ENCODE measurements around the gene YPEL1. TPM values are rescaled to one million over a fixed set of nuclear protein-coding genes. Genes with fewer than 3 reads are reported as not detected.
"Not testable (repeated sequence)": the region's sequence is repeated elsewhere in the genome, so short reads cannot be mapped to it uniquely, and the experiment has no call there.

YPEL1 gene
- total RNA-seq, 2 donors from 2014 or later: 1.6 to 4.4 TPM

GRCh38 chr22:21694394-21694793 is 41.2 kb downstream of the YPEL1 start:
- H3K9me3 ChIP-seq: no peaks in the 10 kb centered on the region
- no peaks in the 10 kb centered on the region for H3K27me3 ChIP-seq
- TF ChIP-seq POLR2A (IDR thresholded peaks at IDR 0.05): no peak
- TF ChIP-seq, protein P1, sequence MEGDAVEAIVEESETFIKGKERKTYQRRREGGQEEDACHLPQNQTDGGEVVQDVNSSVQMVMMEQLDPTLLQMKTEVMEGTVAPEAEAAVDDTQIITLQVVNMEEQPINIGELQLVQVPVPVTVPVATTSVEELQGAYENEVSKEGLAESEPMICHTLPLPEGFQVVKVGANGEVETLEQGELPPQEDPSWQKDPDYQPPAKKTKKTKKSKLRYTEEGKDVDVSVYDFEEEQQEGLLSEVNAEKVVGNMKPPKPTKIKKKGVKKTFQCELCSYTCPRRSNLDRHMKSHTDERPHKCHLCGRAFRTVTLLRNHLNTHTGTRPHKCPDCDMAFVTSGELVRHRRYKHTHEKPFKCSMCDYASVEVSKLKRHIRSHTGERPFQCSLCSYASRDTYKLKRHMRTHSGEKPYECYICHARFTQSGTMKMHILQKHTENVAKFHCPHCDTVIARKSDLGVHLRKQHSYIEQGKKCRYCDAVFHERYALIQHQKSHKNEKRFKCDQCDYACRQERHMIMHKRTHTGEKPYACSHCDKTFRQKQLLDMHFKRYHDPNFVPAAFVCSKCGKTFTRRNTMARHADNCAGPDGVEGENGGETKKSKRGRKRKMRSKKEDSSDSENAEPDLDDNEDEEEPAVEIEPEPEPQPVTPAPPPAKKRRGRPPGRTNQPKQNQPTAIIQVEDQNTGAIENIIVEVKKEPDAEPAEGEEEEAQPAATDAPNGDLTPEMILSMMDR (IDR thresholded peaks at IDR 0.05): no peak
- intact Hi-C loops (cut with DNase I): no loop called here
- peaks cover 3 to 26% of the 10 kb centered on the region in 2 donors for H3K36me3 ChIP-seq (replicated peaks in 1 of 2; ENCODE audit: insufficient read depth in 1 of 2, low read depth in 2 of 2)
- no peak overlapping the region for H3K4me3 ChIP-seq
- DNase-seq: no peak
- peaks cover 15% of the 10 kb centered on the region for H3K4me1 ChIP-seq
- ATAC-seq: no peak
- no peak overlapping the region for H3K27ac ChIP-seq
- WGBS, 2 donors: 78 to 89% methylated on average over 5 to 14 of the region's 14 CpGs

GRCh38 chr22:21693999-21694341 is 41.6 kb downstream of the YPEL1 start:
- H3K9me3 ChIP-seq: no peaks in the 10 kb centered on the region
- peaks cover 13% of the 10 kb centered on the region for H3K4me1 ChIP-seq
- no peak overlapping the region for H3K4me3 ChIP-seq
- peaks cover 3 to 26% of the 10 kb centered on the region in 2 donors for H3K36me3 ChIP-seq (replicated peaks in 1 of 2; ENCODE audit: insufficient read depth in 1 of 2, low read depth in 2 of 2)
- intact Hi-C loops (cut with DNase I): no loop called here
- TF ChIP-seq POLR2A (IDR thresholded peaks at IDR 0.05): no peak
- TF ChIP-seq, protein P1 (IDR thresholded peaks at IDR 0.05): no peak
- WGBS, 2 donors: 91 to 100% methylated on average over 10 to 13 of the region's 13 CpGs
- DNase-seq (no peak), ATAC-seq (no peak)
- no peak overlapping the region for H3K27ac ChIP-seq
- no peaks in the 10 kb centered on the region for H3K27me3 ChIP-seq

- TF ChIP-seq POLR2A (IDR thresholded peaks at IDR 0.05): no peak
- TF ChIP-seq, protein P1 (IDR thresholded peaks at IDR 0.05): no peak
- H3K27me3 ChIP-seq: no peaks in the 10 kb centered on the region
- DNase-seq: no peak
- no peak overlapping the region for H3K4me3 ChIP-seq
- intact Hi-C loops (cut with DNase I): no loop called here
- 87 to 91% methylated on average over 9 to 11 of the region's 14 CpGs for WGBS, 2 donors
- H3K27ac ChIP-seq: no peak overlapping the region
- peaks cover 14% of the 10 kb centered on the region for H3K4me1 ChIP-seq
- H3K36me3 ChIP-seq (replicated peaks in 1 of 2; ENCODE audit: insufficient read depth in 1 of 2, low read depth in 2 of 2): peaks cover 3 to 28% of the 10 kb centered on the region in 2 donors
- no peak for ATAC-seq
- no peaks in the 10 kb centered on the region for H3K9me3 ChIP-seq
Measured at GRCh38 chr22:21693333-21693998, 42.1 kb downstream of the YPEL1 start.

DNA sequence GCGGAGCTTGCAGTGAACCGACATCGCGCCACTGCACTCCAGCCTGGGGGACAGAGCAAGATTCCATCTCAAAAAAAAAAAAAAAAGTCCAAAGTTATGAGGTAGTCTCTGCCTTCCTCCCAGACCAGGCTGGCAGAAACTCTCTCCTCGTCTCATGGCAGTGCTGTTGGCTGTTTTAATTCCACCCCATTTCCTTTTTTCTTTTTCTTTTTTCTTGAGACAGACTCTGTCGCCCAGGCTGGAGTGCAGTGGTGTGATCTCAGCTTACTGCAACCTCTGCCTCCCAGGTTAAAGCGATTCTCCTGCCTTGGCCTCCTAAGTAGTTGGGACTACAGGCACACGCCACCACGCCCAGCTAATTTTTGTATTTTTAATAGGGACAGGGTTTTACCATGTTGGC is 42.7 kb downstream of the YPEL1 start:
- H3K27ac ChIP-seq; DNase-seq; H3K27me3 ChIP-seq; H3K4me3 ChIP-seq; intact Hi-C loops (cut with DNase I); H3K9me3 ChIP-seq; ATAC-seq: not testable (repeated sequence)
- peaks cover 20% of the 10 kb centered on the region for H3K4me1 ChIP-seq
- 91 to 92% methylated on average over 6 to 9 of the region's 9 CpGs for WGBS, 2 donors
- H3K36me3 ChIP-seq (replicated peaks in 1 of 2; ENCODE audit: insufficient read depth in 1 of 2, low read depth in 2 of 2): peaks cover 3 to 28% of the 10 kb centered on the region in 2 donors

DNA sequence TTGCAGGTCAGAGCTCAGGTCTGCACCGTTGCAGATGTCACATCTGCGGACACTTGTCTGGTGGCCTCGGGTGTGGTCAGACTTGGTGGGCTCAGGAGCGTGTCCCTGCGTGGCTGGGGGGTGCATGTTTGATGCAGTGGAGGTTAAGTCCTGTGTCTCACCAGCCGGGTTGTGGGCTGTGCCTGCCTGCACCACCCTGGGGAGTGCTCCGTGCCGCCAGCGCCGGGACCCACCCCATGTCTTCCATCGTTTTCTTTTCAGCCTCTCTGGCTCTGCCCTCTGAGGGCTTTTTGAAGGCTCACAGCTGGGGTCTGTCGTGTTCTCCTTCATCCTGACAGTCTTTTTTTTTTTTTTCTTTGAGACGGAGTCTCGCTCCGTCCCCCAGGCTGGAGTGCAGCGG is 43.8 kb downstream of the YPEL1 start:
- no peak for TF ChIP-seq POLR2A (IDR thresholded peaks at IDR 0.05)
- TF ChIP-seq, protein P1 (IDR thresholded peaks at IDR 0.05): no peak
- Histone ChIP-seq H3K4me3 (no peak overlapping the region), H3K36me3 (replicated peaks in 1 of 2; ENCODE audit: insufficient read depth in 1 of 2, low read depth in 2 of 2) (peaks cover 3 to 22% of the 10 kb centered on the region in 2 donors), H3K4me1 (peaks cover 31% of the 10 kb centered on the region), H3K27ac (no peak overlapping the region), H3K27me3 (no peaks in the 10 kb centered on the region), H3K9me3 (no peaks in the 10 kb centered on the region)
- intact Hi-C loops (cut with DNase I): no loop called here
- ATAC-seq (no peak), DNase-seq (no peak)
- 86 to 88% methylated on average over 16 of the region's 16 CpGs for WGBS, 2 donors

Data from body of pancreas (tissue), 4 donors.